Neural cell (in vitro differentiated cells): Measurements from ENCODE around the gene CACNA1B. TPM values are rescaled to one million over a fixed set of nuclear protein-coding genes. Genes with fewer than 3 reads are reported as not detected.

Experiments
- H2AFZ ChIP-seq: fragments of 200-600, 300-800 bp; sonication (generic), shearing (Covaris generic); 2 replicates; pipeline ENCODE4 v1.6.0; 2014; ENCODE audit warnings: low read depth, mild to moderate bottlenecking, antibody characterized with exemption, low read length, moderate library complexity
- H3F3A ChIP-seq: fragments of 200-600 bp; shearing (Covaris generic); 2 replicates; pipeline ENCODE4 v1.6.1; 2016; ENCODE audit warnings: mild to moderate bottlenecking, moderate library complexity, mixed read lengths, antibody characterized with exemption, low read length; ENCODE audit not compliant: insufficient read depth, poor library complexity, severe bottlenecking
- H3K27ac ChIP-seq: fragments of 200-600, 300-800 bp; sonication (generic), shearing (Covaris generic); 2 replicates; pipeline ENCODE4 v1.5.1; 2014; ENCODE audit warnings: mild to moderate bottlenecking, low read length, moderate library complexity
- H3K27me3 ChIP-seq: fragments of 300-800, 200-600 bp; sonication (generic), shearing (Covaris generic); 2 replicates; pipeline ENCODE4 v1.6.0; 2014; ENCODE audit warnings: mild to moderate bottlenecking, low read depth, low read length, moderate library complexity; ENCODE audit not compliant: insufficient read depth
- H3K36me3 ChIP-seq: fragments of 300-800, 200-600 bp; sonication (generic), shearing (Covaris generic); 2 replicates; pipeline ENCODE4 v1.5.1; 2014; ENCODE audit warnings: mild to moderate bottlenecking, antibody characterized with exemption, low read length, moderate library complexity; ENCODE audit not compliant: insufficient read depth
- H3K4me2 ChIP-seq: fragments of 300-800, 200-600 bp; sonication (generic), shearing (Covaris generic); 2 replicates; pipeline ENCODE4 v1.6.0; 2014; ENCODE audit warnings: mild to moderate bottlenecking, low read length
- H3K4me3 ChIP-seq: fragments of 300-800, 200-600 bp; sonication (generic), shearing (Covaris generic); 2 replicates; pipeline ENCODE4 v1.5.1; 2014; ENCODE audit warnings: mild to moderate bottlenecking, low read length, moderate library complexity
- H3K79me2 ChIP-seq: fragments of 200-600 bp; shearing (Covaris generic); replicated peaks from 2 replicates; pipeline ENCODE4 v1.6.0; 2014; ENCODE audit warnings: mild to moderate bottlenecking, low read length, moderate library complexity; ENCODE audit not compliant: insufficient read depth
- H3K9ac ChIP-seq: fragments of 300-800, 200-600 bp; sonication (generic), shearing (Covaris generic); 2 replicates; pipeline ENCODE4 v1.6.1; 2016; ENCODE audit warnings: mild to moderate bottlenecking, low read length, mixed read lengths
- H3K9me2 ChIP-seq: fragments of 200-600 bp; shearing (Covaris generic); 2 replicates; pipeline ENCODE4 v1.6.1; 2016; ENCODE audit warnings: mild to moderate bottlenecking, low read length, mixed read lengths; ENCODE audit not compliant: insufficient read depth
- H3K9me3 ChIP-seq: fragments of 200-600, 300-800 bp; sonication (generic), shearing (Covaris generic); 2 replicates; pipeline ENCODE4 v1.6.1; 2016; ENCODE audit warnings: mild to moderate bottlenecking, mixed run types, low read length, moderate library complexity, mixed read lengths
- H4K20me1 ChIP-seq: fragments of 200-600 bp; shearing (Covaris generic); 2 replicates; pipeline ENCODE4 v1.6.1; 2016; ENCODE audit warnings: mild to moderate bottlenecking, mixed run types; ENCODE audit not compliant: insufficient read depth
- EP300 ChIP-seq: fragments of 450-650 bp; conservative IDR thresholded peaks from 2 replicates; pipeline ENCODE4 v1.6.1; 2014; ENCODE audit warnings: antibody characterized with exemption, mild to moderate bottlenecking, moderate library complexity; ENCODE audit not compliant: poor library complexity, severe bottlenecking
- EZH2 ChIP-seq: fragments of 200-600, 300-800 bp; shearing (Covaris generic), sonication (generic); IDR thresholded peaks from 2 replicates; pipeline ENCODE4 v1.6.1; 2014; ENCODE audit warnings: antibody characterized with exemption, low read length, borderline replicate concordance, mild to moderate bottlenecking; ENCODE audit not compliant: insufficient read depth, poor library complexity, severe bottlenecking
- MXI1 ChIP-seq: fragments of 450-650 bp; conservative IDR thresholded peaks from 2 replicates; pipeline ENCODE4 v1.6.1; 2014; ENCODE audit warnings: antibody characterized with exemption, mild to moderate bottlenecking; ENCODE audit not compliant: poor library complexity, severe bottlenecking
- POLR2AphosphoS5 ChIP-seq: IDR thresholded peaks from 2 replicates; pipeline ENCODE4 v1.6.1; 2012
- RAD21 ChIP-seq: fragments of 450-650 bp; conservative IDR thresholded peaks from 2 replicates; pipeline ENCODE4 v1.6.1; 2014; ENCODE audit warnings: antibody characterized with exemption, mild to moderate bottlenecking, moderate library complexity
- SMC3 ChIP-seq: fragments of 450-650 bp; conservative IDR thresholded peaks from 2 replicates; pipeline ENCODE4 v1.6.1; 2014; ENCODE audit warnings: antibody characterized with exemption, mild to moderate bottlenecking, moderate library complexity; ENCODE audit not compliant: poor library complexity
- TAF1 ChIP-seq: IDR thresholded peaks from 2 replicates; pipeline ENCODE4 v1.6.1; 2012; ENCODE audit warnings: low read depth
- polyA plus RNA-seq: library from polyadenylated mRNA; depleted of rRNA; stranded (reverse); fragments of >200 nt; gene quantifications from 2 replicates; pipeline ENCODE4 v1.2.3, GENCODE V29; 2014
- TF ChIP-seq, protein P1 (sequence below): IDR thresholded peaks from 2 replicates; pipeline ENCODE4 v1.6.1; 2012; ENCODE audit warnings: borderline replicate concordance
- TF ChIP-seq, protein P2 (sequence below): fragments of 450-650 bp; IDR thresholded peaks from 2 replicates; pipeline ENCODE4 v1.5.1; 2014; ENCODE audit warnings: antibody characterized with exemption, mild to moderate bottlenecking, moderate library complexity; ENCODE audit not compliant: poor library complexity, severe bottlenecking

The CACNA1B gene
- polyA plus RNA-seq, 1 donor from 2014 or later: 5.8 TPM

DNA sequence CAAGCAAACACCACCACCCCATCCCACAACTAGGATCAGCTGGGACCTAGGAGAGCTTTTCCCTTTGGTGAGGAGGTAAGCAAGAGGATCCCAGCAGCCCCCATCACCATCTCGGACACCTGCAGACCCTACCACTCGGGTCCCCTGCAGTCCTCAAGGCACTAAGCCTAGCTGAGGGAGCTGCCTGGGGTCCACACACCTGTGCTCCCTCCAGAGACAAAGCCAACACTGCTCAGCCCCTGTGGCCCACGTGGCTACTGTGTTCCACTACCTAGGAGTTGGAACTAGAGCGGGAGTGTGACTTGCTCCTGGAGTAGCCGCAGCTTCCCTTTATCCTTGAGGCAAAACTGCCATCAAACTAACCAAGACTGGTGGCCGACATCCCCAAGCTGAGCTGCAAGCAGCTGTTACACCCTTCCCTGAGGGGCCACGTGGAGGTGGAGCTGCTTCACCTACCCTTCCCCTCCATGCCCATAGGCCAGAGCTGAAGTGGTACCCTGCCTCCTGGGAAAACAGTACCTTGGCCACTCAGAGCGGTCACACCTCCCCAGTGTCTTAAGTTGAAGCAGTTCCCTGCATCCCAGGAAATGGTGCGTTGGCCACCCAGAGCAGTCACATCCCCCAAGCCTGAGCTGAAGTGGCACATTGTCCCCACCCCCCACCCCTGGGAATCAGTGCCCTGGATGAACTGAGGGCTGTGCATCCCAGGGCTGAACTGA, 205.5 kb downstream of the CACNA1B start:
- Histone ChIP-seq H3K27me3 (no peaks in the 10 kb centered on the region), H3K9me3 (peaks cover 4% of the 10 kb centered on the region), H3K9ac (no peak overlapping the region), H3K9me2 (no peaks in the 10 kb centered on the region), H3K4me3 (no peak overlapping the region), H3F3A (no peaks in the 10 kb centered on the region), H3K27ac (no peak overlapping the region), H3K4me2 (no peak overlapping the region), H4K20me1 (no peaks in the 10 kb centered on the region), H2AFZ (no peak overlapping the region), H3K36me3 (no peaks in the 10 kb centered on the region), H3K79me2 (no peaks in the 10 kb centered on the region)
- TF ChIP-seq, protein P1, sequence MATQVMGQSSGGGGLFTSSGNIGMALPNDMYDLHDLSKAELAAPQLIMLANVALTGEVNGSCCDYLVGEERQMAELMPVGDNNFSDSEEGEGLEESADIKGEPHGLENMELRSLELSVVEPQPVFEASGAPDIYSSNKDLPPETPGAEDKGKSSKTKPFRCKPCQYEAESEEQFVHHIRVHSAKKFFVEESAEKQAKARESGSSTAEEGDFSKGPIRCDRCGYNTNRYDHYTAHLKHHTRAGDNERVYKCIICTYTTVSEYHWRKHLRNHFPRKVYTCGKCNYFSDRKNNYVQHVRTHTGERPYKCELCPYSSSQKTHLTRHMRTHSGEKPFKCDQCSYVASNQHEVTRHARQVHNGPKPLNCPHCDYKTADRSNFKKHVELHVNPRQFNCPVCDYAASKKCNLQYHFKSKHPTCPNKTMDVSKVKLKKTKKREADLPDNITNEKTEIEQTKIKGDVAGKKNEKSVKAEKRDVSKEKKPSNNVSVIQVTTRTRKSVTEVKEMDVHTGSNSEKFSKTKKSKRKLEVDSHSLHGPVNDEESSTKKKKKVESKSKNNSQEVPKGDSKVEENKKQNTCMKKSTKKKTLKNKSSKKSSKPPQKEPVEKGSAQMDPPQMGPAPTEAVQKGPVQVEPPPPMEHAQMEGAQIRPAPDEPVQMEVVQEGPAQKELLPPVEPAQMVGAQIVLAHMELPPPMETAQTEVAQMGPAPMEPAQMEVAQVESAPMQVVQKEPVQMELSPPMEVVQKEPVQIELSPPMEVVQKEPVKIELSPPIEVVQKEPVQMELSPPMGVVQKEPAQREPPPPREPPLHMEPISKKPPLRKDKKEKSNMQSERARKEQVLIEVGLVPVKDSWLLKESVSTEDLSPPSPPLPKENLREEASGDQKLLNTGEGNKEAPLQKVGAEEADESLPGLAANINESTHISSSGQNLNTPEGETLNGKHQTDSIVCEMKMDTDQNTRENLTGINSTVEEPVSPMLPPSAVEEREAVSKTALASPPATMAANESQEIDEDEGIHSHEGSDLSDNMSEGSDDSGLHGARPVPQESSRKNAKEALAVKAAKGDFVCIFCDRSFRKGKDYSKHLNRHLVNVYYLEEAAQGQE: no peak
- TF ChIP-seq EZH2 (no peak), SMC3 (no peak), MXI1 (no peak), POLR2AphosphoS5 (no peak), EP300 (no peak), TAF1 (no peak), RAD21 (no peak)
- TF ChIP-seq, protein P2, sequence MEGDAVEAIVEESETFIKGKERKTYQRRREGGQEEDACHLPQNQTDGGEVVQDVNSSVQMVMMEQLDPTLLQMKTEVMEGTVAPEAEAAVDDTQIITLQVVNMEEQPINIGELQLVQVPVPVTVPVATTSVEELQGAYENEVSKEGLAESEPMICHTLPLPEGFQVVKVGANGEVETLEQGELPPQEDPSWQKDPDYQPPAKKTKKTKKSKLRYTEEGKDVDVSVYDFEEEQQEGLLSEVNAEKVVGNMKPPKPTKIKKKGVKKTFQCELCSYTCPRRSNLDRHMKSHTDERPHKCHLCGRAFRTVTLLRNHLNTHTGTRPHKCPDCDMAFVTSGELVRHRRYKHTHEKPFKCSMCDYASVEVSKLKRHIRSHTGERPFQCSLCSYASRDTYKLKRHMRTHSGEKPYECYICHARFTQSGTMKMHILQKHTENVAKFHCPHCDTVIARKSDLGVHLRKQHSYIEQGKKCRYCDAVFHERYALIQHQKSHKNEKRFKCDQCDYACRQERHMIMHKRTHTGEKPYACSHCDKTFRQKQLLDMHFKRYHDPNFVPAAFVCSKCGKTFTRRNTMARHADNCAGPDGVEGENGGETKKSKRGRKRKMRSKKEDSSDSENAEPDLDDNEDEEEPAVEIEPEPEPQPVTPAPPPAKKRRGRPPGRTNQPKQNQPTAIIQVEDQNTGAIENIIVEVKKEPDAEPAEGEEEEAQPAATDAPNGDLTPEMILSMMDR: no peak

DNA sequence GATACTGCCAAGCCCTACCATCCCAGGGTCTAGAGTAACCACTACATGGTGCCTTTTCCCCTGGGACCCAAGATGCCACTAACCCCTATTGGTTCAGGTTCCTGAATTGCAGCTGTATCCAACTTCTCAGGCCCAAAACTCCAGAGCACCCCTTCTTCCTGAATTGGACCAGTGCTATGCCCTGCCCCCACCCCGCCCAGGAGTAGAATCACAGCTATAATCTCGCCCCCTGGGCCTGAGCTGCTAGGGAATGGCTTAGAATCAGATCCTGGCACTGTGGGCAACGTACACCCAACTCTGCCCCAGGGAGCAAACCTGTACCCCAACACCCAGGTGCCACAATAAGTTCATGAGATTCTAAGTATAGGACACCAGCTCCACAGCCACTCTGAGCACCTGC, 206.3 kb downstream of the CACNA1B start:
- no peaks in the 10 kb centered on the region for H3K36me3 ChIP-seq
- H3K4me2 ChIP-seq: no peak overlapping the region

More for the DNA sequence above, 206.3 kb downstream of the CACNA1B start:
- Histone ChIP-seq H3K79me2 (no peaks in the 10 kb centered on the region), H2AFZ (no peak overlapping the region), H3F3A (no peaks in the 10 kb centered on the region), H4K20me1 (no peaks in the 10 kb centered on the region), H3K9me3 (peaks cover 4% of the 10 kb centered on the region), H3K27ac (no peak overlapping the region), H3K9me2 (no peaks in the 10 kb centered on the region), H3K9ac (no peak overlapping the region), H3K4me3 (no peak overlapping the region), H3K27me3 (no peaks in the 10 kb centered on the region)
- TF ChIP-seq SMC3 (no peak), POLR2AphosphoS5 (no peak), RAD21 (no peak), MXI1 (no peak)
